ENCODE data around the gene OR12D3.

DNA sequence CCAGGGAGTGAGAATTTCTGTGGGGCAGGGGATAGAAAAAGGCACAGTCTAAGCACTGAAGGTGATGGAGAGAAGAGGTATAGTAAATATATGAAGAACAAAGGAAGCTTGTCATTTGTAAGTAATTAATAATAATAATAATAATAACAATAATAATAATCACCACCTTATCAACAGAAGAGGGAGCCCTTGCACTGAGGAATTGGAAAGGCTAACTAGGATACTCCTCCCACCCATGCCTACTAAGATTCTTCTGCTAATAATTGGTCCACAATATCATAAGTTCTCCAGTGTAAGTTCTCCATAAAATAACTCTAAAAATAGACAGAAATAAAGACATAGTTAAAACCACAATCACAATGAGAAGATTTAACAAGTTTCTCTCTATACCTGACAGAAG lies 912 bp upstream of the OR12D3 start:
- TF ChIP-seq, protein P1, sequence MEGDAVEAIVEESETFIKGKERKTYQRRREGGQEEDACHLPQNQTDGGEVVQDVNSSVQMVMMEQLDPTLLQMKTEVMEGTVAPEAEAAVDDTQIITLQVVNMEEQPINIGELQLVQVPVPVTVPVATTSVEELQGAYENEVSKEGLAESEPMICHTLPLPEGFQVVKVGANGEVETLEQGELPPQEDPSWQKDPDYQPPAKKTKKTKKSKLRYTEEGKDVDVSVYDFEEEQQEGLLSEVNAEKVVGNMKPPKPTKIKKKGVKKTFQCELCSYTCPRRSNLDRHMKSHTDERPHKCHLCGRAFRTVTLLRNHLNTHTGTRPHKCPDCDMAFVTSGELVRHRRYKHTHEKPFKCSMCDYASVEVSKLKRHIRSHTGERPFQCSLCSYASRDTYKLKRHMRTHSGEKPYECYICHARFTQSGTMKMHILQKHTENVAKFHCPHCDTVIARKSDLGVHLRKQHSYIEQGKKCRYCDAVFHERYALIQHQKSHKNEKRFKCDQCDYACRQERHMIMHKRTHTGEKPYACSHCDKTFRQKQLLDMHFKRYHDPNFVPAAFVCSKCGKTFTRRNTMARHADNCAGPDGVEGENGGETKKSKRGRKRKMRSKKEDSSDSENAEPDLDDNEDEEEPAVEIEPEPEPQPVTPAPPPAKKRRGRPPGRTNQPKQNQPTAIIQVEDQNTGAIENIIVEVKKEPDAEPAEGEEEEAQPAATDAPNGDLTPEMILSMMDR (IDR thresholded peaks at IDR 0.05; ENCODE audit: low read depth, low read length) = no peak
- TF ChIP-seq EZH2phosphoT487 (IDR thresholded peaks at IDR 0.05; ENCODE audit: low read depth) = no peak

All from OCI-LY3 (cell line).